OCI-LY3 (cell line): ENCODE results near the gene BBOX1.

ENCODE experiments used
- H2AFZ ChIP-seq: fragments of 200-600, 300-600 bp; shearing (Covaris generic); 2 replicates; pipeline ENCODE4 v1.6.0; 2014; ENCODE audit warnings: antibody characterized with exemption, low read depth, low read length
- H3K27ac ChIP-seq: fragments of 200-600, 300-600 bp; sonication (generic); 2 replicates; pipeline ENCODE4 v1.5.1; 2014; ENCODE audit warnings: mild to moderate bottlenecking, low read length, moderate library complexity, mixed read lengths
- H3K27me3 ChIP-seq: fragments of 200-600, 300-600 bp; sonication (generic); 2 replicates; pipeline ENCODE4 v1.6.1; 2014; ENCODE audit warnings: low read depth, low read length, mixed read lengths
- H3K36me3 ChIP-seq: fragments of 200-600, 300-600 bp; sonication (generic); replicated peaks from 2 replicates; pipeline ENCODE3; 2014; ENCODE audit warnings: low read depth, low read length, mixed read lengths
- H3K4me1 ChIP-seq: fragments of 300-600, 200-600 bp; sonication (generic); 2 replicates; pipeline ENCODE4 v1.6.1; 2014; ENCODE audit warnings: low read length, mixed read lengths
- H3K4me2 ChIP-seq: fragments of 200-600, 300-600 bp; sonication (generic); 2 replicates; pipeline ENCODE4 v1.6.1; 2014; ENCODE audit warnings: low read length, mixed read lengths
- H3K4me3 ChIP-seq: fragments of 300-600, 200-600 bp; sonication (generic); 2 replicates; pipeline ENCODE4 v1.5.1; 2014; ENCODE audit warnings: antibody characterized with exemption, mild to moderate bottlenecking, low read length, moderate library complexity
- H3K79me2 ChIP-seq: fragments of 300-600, 200-600 bp; shearing (Covaris generic); 2 replicates; pipeline ENCODE4 v1.6.1; 2014; ENCODE audit warnings: mild to moderate bottlenecking, low read length, mixed read lengths
- H3K9ac ChIP-seq: fragments of 300-600, 200-600 bp; shearing (Covaris generic); 2 replicates; pipeline ENCODE4 v1.6.0; 2014; ENCODE audit warnings: mild to moderate bottlenecking, low read length, moderate library complexity
- H3K9me3 ChIP-seq: fragments of 200-600, 300-600 bp; shearing (Covaris generic); 2 replicates; pipeline ENCODE4 v1.6.1; 2014; ENCODE audit warnings: low read length, mixed read lengths; ENCODE audit not compliant: insufficient read depth
- H4K20me1 ChIP-seq: fragments of 200-600, 300-600 bp; sonication (generic); 2 replicates; pipeline ENCODE4 v1.6.1; 2016; ENCODE audit warnings: low read length, mixed read lengths; ENCODE audit not compliant: insufficient read depth
- EZH2phosphoT487 ChIP-seq: fragments of 200-600 bp; shearing (Covaris generic); IDR thresholded peaks from 2 replicates; pipeline ENCODE4 v1.6.1; 2018; ENCODE audit warnings: antibody characterized with exemption, mixed run types, low read depth
- TF ChIP-seq, protein P1 (sequence below): fragments of 200-600, 300-600 bp; sonication (generic); IDR thresholded peaks from 2 replicates; pipeline ENCODE4 v1.5.1; 2014; ENCODE audit warnings: antibody characterized with exemption, low read length, low read depth

BBOX1 gene

GRCh38 chr11:27095059-27095458, 54.4 kb downstream of the BBOX1 start:
- H3K79me2 ChIP-seq, result no peaks in the 10 kb centered on the region
- TF ChIP-seq EZH2phosphoT487, result no peak
- TF ChIP-seq, protein P1, sequence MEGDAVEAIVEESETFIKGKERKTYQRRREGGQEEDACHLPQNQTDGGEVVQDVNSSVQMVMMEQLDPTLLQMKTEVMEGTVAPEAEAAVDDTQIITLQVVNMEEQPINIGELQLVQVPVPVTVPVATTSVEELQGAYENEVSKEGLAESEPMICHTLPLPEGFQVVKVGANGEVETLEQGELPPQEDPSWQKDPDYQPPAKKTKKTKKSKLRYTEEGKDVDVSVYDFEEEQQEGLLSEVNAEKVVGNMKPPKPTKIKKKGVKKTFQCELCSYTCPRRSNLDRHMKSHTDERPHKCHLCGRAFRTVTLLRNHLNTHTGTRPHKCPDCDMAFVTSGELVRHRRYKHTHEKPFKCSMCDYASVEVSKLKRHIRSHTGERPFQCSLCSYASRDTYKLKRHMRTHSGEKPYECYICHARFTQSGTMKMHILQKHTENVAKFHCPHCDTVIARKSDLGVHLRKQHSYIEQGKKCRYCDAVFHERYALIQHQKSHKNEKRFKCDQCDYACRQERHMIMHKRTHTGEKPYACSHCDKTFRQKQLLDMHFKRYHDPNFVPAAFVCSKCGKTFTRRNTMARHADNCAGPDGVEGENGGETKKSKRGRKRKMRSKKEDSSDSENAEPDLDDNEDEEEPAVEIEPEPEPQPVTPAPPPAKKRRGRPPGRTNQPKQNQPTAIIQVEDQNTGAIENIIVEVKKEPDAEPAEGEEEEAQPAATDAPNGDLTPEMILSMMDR, result no peak
- H3K9ac ChIP-seq, result no peak overlapping the region
- no peak overlapping the region for H2AFZ ChIP-seq
- H4K20me1 ChIP-seq, result no peaks in the 10 kb centered on the region
- no peak overlapping the region for H3K27ac ChIP-seq
- no peak overlapping the region for H3K4me3 ChIP-seq
- no peaks in the 10 kb centered on the region for H3K4me1 ChIP-seq
- no peaks in the 10 kb centered on the region for H3K9me3 ChIP-seq
- H3K4me2 ChIP-seq, result no peak overlapping the region
- H3K36me3 ChIP-seq, result no peaks in the 10 kb centered on the region
- no peaks in the 10 kb centered on the region for H3K27me3 ChIP-seq

- no peaks in the 10 kb centered on the region for H3K27me3 ChIP-seq
- H3K9me3 ChIP-seq, result no peaks in the 10 kb centered on the region
- no peak overlapping the region for H3K4me2 ChIP-seq
- H4K20me1 ChIP-seq, result no peaks in the 10 kb centered on the region
- no peak overlapping the region for H3K4me3 ChIP-seq
- H2AFZ ChIP-seq, result no peak overlapping the region
- no peaks in the 10 kb centered on the region for H3K36me3 ChIP-seq
- H3K79me2 ChIP-seq, result no peaks in the 10 kb centered on the region
- no peaks in the 10 kb centered on the region for H3K4me1 ChIP-seq
- H3K27ac ChIP-seq, result no peak overlapping the region
- H3K9ac ChIP-seq, result no peak overlapping the region
- TF ChIP-seq, protein P1, result no peak
- TF ChIP-seq EZH2phosphoT487, result no peak
These were observed 55.3 kb downstream of the BBOX1 start for GRCh38 chr11:27095887-27096286.

DNA sequence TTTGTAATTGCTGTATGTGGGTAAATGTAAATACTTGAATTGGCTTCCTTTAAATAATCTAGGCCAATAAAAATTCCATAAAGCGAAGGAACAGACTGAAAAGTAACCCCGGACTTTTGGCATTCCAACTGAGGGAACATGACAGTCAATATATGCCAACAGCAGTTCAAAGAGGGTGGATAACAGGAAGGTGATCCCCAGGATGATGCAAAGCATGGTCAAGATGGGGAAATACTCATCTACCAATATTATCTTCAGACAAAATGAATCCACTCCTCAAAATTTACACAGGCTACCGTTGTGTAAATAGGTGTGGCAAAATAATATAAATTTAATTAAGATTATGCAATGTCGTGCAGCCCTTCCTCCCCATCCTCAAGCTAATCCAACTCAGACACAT, 56.9 kb downstream of the BBOX1 start:
- no peaks in the 10 kb centered on the region for H4K20me1 ChIP-seq
- H2AFZ ChIP-seq, result no peak overlapping the region
- H3K4me2 ChIP-seq, result no peak overlapping the region
- H3K27ac ChIP-seq, result no peak overlapping the region
- no peak overlapping the region for H3K4me3 ChIP-seq
- H3K79me2 ChIP-seq, result no peaks in the 10 kb centered on the region
- H3K4me1 ChIP-seq, result no peaks in the 10 kb centered on the region
- TF ChIP-seq, protein P1, result no peak
- no peak for TF ChIP-seq EZH2phosphoT487
- no peaks in the 10 kb centered on the region for H3K9me3 ChIP-seq
- no peaks in the 10 kb centered on the region for H3K36me3 ChIP-seq
- H3K27me3 ChIP-seq, result no peaks in the 10 kb centered on the region
- H3K9ac ChIP-seq, result no peak overlapping the region

GRCh38 chr11:27100534-27100933, 59.9 kb downstream of the BBOX1 start:
- H3K27ac ChIP-seq, result no peak overlapping the region
- no peak for TF ChIP-seq EZH2phosphoT487
- TF ChIP-seq, protein P1, result no peak
- H4K20me1 ChIP-seq, result no peaks in the 10 kb centered on the region
- H3K9me3 ChIP-seq, result no peaks in the 10 kb centered on the region
- no peaks in the 10 kb centered on the region for H3K27me3 ChIP-seq
- no peak overlapping the region for H2AFZ ChIP-seq
- no peak overlapping the region for H3K4me3 ChIP-seq
- H3K4me2 ChIP-seq, result no peak overlapping the region
- H3K9ac ChIP-seq, result no peak overlapping the region
- H3K79me2 ChIP-seq, result no peaks in the 10 kb centered on the region
- no peaks in the 10 kb centered on the region for H3K4me1 ChIP-seq
- no peaks in the 10 kb centered on the region for H3K36me3 ChIP-seq
